Testis (tissue), 2 donors: ENCODE results near the gene ECI1.

Experiments
- POLR2A ChIP-seq: fragments of 450-650 bp; IDR thresholded peaks from one replicate; pipeline ENCODE4 v1.6.1; 2017; ENCODE audit warnings: antibody characterized with exemption, mild to moderate bottlenecking, moderate library complexity
- TF ChIP-seq, protein P1 (sequence below), 3 experiments: fragments of 450-650 bp in 2 of 3; fragments of 200-600 bp in 1 of 3; sonication (generic) in 1 of 3; IDR thresholded peaks; one replicate each; pipeline ENCODE4 v1.5.1; 2016 to 2019; ENCODE audit warnings: antibody characterized with exemption in 3 of 3, mild to moderate bottlenecking in 2 of 3, moderate library complexity in 1 of 3

DNA sequence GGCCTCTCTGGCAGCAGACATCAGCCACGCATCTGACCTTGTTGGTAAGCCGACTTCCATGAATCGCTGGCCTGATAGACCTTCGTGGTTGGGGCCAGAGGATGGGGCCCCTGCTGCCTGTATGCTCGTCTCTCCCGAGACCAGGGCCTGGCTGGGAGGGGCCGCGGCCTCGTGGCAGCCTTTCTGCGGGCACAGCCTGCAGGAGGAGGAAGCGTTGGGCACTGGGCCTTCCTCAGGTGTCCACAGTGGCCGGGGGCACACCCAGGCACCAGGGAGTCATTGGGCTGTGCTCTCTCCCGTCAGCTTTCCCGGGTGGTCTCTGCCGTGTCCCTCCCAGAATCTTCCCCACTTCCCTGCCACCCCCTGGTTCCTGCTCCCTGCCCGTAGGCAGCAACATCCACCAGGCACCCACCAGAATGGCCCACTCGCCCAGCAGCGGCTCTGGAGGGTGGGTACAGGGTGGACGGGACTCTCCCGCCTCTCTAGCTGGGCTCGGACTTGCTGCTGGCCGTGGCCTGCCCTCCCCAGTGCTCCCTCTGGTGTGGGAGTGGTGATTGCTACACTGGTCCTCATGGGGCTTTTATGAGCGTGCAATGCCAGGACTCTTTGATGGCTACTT is 21.6 kb downstream of the ECI1 start:
- TF ChIP-seq POLR2A: no peak
- TF ChIP-seq, protein P1, sequence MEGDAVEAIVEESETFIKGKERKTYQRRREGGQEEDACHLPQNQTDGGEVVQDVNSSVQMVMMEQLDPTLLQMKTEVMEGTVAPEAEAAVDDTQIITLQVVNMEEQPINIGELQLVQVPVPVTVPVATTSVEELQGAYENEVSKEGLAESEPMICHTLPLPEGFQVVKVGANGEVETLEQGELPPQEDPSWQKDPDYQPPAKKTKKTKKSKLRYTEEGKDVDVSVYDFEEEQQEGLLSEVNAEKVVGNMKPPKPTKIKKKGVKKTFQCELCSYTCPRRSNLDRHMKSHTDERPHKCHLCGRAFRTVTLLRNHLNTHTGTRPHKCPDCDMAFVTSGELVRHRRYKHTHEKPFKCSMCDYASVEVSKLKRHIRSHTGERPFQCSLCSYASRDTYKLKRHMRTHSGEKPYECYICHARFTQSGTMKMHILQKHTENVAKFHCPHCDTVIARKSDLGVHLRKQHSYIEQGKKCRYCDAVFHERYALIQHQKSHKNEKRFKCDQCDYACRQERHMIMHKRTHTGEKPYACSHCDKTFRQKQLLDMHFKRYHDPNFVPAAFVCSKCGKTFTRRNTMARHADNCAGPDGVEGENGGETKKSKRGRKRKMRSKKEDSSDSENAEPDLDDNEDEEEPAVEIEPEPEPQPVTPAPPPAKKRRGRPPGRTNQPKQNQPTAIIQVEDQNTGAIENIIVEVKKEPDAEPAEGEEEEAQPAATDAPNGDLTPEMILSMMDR (IDR thresholded peaks at IDR 0.05): no peak
